ENCODE data around the gene ABCB11.

DNA sequence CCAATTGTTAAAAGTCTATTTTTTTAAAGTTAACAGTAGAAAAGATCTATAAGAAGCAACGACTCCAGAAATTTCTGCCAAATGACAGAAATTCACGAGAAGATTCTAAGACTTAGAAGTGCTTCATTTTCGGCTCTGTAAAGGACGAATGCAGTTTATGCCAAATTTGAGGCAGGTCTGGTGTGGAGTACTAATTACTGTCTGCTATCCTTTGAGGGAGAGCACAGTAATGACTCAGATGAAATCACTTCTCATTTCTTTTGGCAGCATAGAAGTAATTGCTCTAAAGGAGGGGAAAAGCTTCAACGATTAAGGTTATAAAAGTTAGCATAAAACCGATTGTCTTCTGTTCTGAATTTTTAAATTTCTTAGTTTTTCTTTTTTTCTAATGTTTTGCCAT lies 118.7 kb downstream of the ABCB11 start:
- TF ChIP-seq, protein P1, sequence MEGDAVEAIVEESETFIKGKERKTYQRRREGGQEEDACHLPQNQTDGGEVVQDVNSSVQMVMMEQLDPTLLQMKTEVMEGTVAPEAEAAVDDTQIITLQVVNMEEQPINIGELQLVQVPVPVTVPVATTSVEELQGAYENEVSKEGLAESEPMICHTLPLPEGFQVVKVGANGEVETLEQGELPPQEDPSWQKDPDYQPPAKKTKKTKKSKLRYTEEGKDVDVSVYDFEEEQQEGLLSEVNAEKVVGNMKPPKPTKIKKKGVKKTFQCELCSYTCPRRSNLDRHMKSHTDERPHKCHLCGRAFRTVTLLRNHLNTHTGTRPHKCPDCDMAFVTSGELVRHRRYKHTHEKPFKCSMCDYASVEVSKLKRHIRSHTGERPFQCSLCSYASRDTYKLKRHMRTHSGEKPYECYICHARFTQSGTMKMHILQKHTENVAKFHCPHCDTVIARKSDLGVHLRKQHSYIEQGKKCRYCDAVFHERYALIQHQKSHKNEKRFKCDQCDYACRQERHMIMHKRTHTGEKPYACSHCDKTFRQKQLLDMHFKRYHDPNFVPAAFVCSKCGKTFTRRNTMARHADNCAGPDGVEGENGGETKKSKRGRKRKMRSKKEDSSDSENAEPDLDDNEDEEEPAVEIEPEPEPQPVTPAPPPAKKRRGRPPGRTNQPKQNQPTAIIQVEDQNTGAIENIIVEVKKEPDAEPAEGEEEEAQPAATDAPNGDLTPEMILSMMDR (IDR thresholded peaks at IDR 0.05 in 4 of 5, conservative IDR thresholded peaks at IDR 0.05 in 1 of 5) = no peak
- no peak for TF ChIP-seq POLR2A (IDR thresholded peaks at IDR 0.05)

Measured in gastrocnemius medialis (tissue), 4 donors.